ENCODE measurements around the gene PLLP.

GRCh38 chr16:57331355-57331754, 46.9 kb upstream of the PLLP start:
- TF ChIP-seq CTCF (conservative IDR thresholded peaks at IDR 0.05 in 1 of 2, IDR thresholded peaks at IDR 0.05 in 1 of 2; ENCODE audit: extremely low read depth in 1 of 2, insufficient read depth in 1 of 2, low read depth in 1 of 2, low read length in 2 of 2) (no peak), EZH2 (IDR thresholded peaks at IDR 0.05; ENCODE audit: borderline replicate concordance, low read length) (no peak)
